ENCODE measurements around the gene OTOP2. TPM values are rescaled to one million over a fixed set of nuclear protein-coding genes. Genes with fewer than 3 reads are reported as not detected.

The OTOP2 gene
- total RNA-seq, 1 donor from 2014 or later, result not detected

- no peak for FAIRE-seq
Measured at GRCh38 chr17:74930535-74931036, 6.5 kb downstream of the OTOP2 start.

GRCh38 chr17:74935048-74935447, 11.0 kb downstream of the OTOP2 start:
- H3K4me3 ChIP-seq (ENCODE audit: insufficient read depth, low read depth, low read length), result no peak overlapping the region
- H3K4me2 ChIP-seq (ENCODE audit: low read length), result no peak overlapping the region
- Mint-ChIP-seq H3K36me3 (ENCODE audit: low read depth, unreplicated experiment) (peaks cover 2% of the 10 kb centered on the region), H3K27me3 (ENCODE audit: low read depth, unreplicated experiment) (peaks cover 81% of the 10 kb centered on the region), H3K27ac (ENCODE audit: unreplicated experiment) (no peak overlapping the region), H3K4me1 (ENCODE audit: low read depth, unreplicated experiment) (no peaks in the 10 kb centered on the region), H3K9me3 (ENCODE audit: unreplicated experiment) (peaks cover 3% of the 10 kb centered on the region), H3K4me3 (ENCODE audit: unreplicated experiment) (no peak overlapping the region)
- no peaks in the 10 kb centered on the region for H3K4me1 ChIP-seq (ENCODE audit: insufficient read depth, low read length)
- DNase-seq (ENCODE audit: low read depth) (no peak), FAIRE-seq (no peak)
- no peaks in the 10 kb centered on the region for H4K20me1 ChIP-seq (ENCODE audit: insufficient read depth, low read length)
- H3K79me2 ChIP-seq (ENCODE audit: insufficient read depth, low read length), result no peaks in the 10 kb centered on the region
- H3K9ac ChIP-seq (ENCODE audit: low read length), result no peak overlapping the region
- H3K27me3 ChIP-seq (ENCODE audit: insufficient read depth, low read length), result peaks cover 52% of the 10 kb centered on the region
- H3K9me3 ChIP-seq (ENCODE audit: insufficient read depth, low read depth, low read length), result no peaks in the 10 kb centered on the region
- TF ChIP-seq EZH2 (IDR thresholded peaks at IDR 0.05; ENCODE audit: insufficient read depth, low read length), result no peak
- no peak for TF ChIP-seq CTCF (IDR thresholded peaks at IDR 0.05; ENCODE audit: insufficient read depth, low read depth, low read length)
- H3K27ac ChIP-seq (ENCODE audit: low read depth, low read length), result no peak overlapping the region
- H2AFZ ChIP-seq (ENCODE audit: low read depth, low read length), result no peak overlapping the region
- H3K36me3 ChIP-seq (ENCODE audit: insufficient read depth, low read length), result no peaks in the 10 kb centered on the region

More at GRCh38 chr17:74930535-74931036, 6.5 kb downstream of the OTOP2 start:
- Histone ChIP-seq H4K20me1 (ENCODE audit: insufficient read depth, low read length) (no peaks in the 10 kb centered on the region), H3K79me2 (ENCODE audit: insufficient read depth, low read length) (no peaks in the 10 kb centered on the region), H3K9ac (ENCODE audit: low read length) (no peak overlapping the region), H3K4me1 (ENCODE audit: insufficient read depth, low read length) (no peaks in the 10 kb centered on the region), H2AFZ (ENCODE audit: low read depth, low read length) (no peak overlapping the region), H3K27ac (ENCODE audit: low read depth, low read length) (no peak overlapping the region), H3K9me3 (ENCODE audit: insufficient read depth, low read depth, low read length) (no peaks in the 10 kb centered on the region), H3K36me3 (ENCODE audit: insufficient read depth, low read length) (no peaks in the 10 kb centered on the region), H3K4me3 (ENCODE audit: insufficient read depth, low read depth, low read length) (no peak overlapping the region), H3K4me2 (ENCODE audit: low read length) (no peak overlapping the region), H3K27me3 (ENCODE audit: insufficient read depth, low read length) (peaks cover 49% of the 10 kb centered on the region)
- no peak for DNase-seq (ENCODE audit: low read depth)
- Mint-ChIP-seq H3K4me3 (ENCODE audit: unreplicated experiment) (no peak overlapping the region), H3K27me3 (ENCODE audit: low read depth, unreplicated experiment) (peaks cover 86% of the 10 kb centered on the region), H3K36me3 (ENCODE audit: low read depth, unreplicated experiment) (peaks cover 2% of the 10 kb centered on the region), H3K9me3 (ENCODE audit: unreplicated experiment) (peaks cover 4% of the 10 kb centered on the region), H3K27ac (ENCODE audit: unreplicated experiment) (no peak overlapping the region), H3K4me1 (ENCODE audit: low read depth, unreplicated experiment) (no peaks in the 10 kb centered on the region)
- no peak for TF ChIP-seq CTCF (IDR thresholded peaks at IDR 0.05; ENCODE audit: insufficient read depth, low read depth, low read length)
- no peak for TF ChIP-seq EZH2 (IDR thresholded peaks at IDR 0.05; ENCODE audit: insufficient read depth, low read length)

- no peaks in the 10 kb centered on the region for H3K36me3 Mint-ChIP-seq (ENCODE audit: low read depth, unreplicated experiment)
- peaks cover 54% of the 10 kb centered on the region for H3K27me3 ChIP-seq (ENCODE audit: insufficient read depth, low read length)
- H3K36me3 ChIP-seq (ENCODE audit: insufficient read depth, low read length), result no peaks in the 10 kb centered on the region
- H3K4me1 Mint-ChIP-seq (ENCODE audit: low read depth, unreplicated experiment), result no peaks in the 10 kb centered on the region
- TF ChIP-seq CTCF (IDR thresholded peaks at IDR 0.05; ENCODE audit: insufficient read depth, low read depth, low read length), result no peak
- peak; percentile 85 for TF ChIP-seq EZH2 (IDR thresholded peaks at IDR 0.05; ENCODE audit: insufficient read depth, low read length)
- no peak within 1 kb of the TSS for H3K27ac Mint-ChIP-seq (ENCODE audit: unreplicated experiment)
- H3K79me2 ChIP-seq (ENCODE audit: insufficient read depth, low read length), result no peaks in the 10 kb centered on the region
- no peaks in the 10 kb centered on the region for H4K20me1 ChIP-seq (ENCODE audit: insufficient read depth, low read length)
- no peak within 1 kb of the TSS for H3K4me3 ChIP-seq (ENCODE audit: insufficient read depth, low read depth, low read length)
- DNase-seq (ENCODE audit: low read depth), result no peak
- H2AFZ ChIP-seq (ENCODE audit: low read depth, low read length), result no peak within 1 kb of the TSS
- no peak for FAIRE-seq
- peaks cover 5% of the 10 kb centered on the region for H3K9me3 Mint-ChIP-seq (ENCODE audit: unreplicated experiment)
- no peak within 1 kb of the TSS for H3K9ac ChIP-seq (ENCODE audit: low read length)
- H3K27me3 Mint-ChIP-seq (ENCODE audit: low read depth, unreplicated experiment), result peaks cover 80% of the 10 kb centered on the region
- no peak within 1 kb of the TSS for H3K4me2 ChIP-seq (ENCODE audit: low read length)
- no peak within 1 kb of the TSS for H3K4me3 Mint-ChIP-seq (ENCODE audit: unreplicated experiment)
- no peak within 1 kb of the TSS for H3K27ac ChIP-seq (ENCODE audit: low read depth, low read length)
- no peaks in the 10 kb centered on the region for H3K4me1 ChIP-seq (ENCODE audit: insufficient read depth, low read length)
- no peaks in the 10 kb centered on the region for H3K9me3 ChIP-seq (ENCODE audit: insufficient read depth, low read depth, low read length)
Measured at GRCh38 chr17:74935585-74936469, 11.8 kb downstream of the OTOP2 start, which contains the start of gene OTOP3. Gene OTOP3 (plus strand): TSS chr17:74935898. CDS start chr17:74935922, 24 bp downstream.
